T-helper 1 cell treated with Interleukin-12 subunit alpha and Interleukin-12 subunit beta and Interleukin-4 antibody, amounts not matched to agents 30 ng/mL and 1 ng/mL, for 36 hours (primary cell): ENCODE results near the gene FOXJ3. TPM values are rescaled to one million over a fixed set of nuclear protein-coding genes. Genes with fewer than 3 reads are reported as not detected.
"Not testable (repeated sequence)": the region's sequence is repeated elsewhere in the genome, so short reads cannot be mapped to it uniquely, and the experiment has no call there.

Experiments used
- intact Hi-C: fragments of 100-400 bp; cut with micrococcal nuclease; formaldehyde crosslinking; loops from one replicate; pipeline ENCODE4 v1.15.1; 2024
- total RNA-seq: library from RNA; stranded (reverse); gene quantifications from 2 replicates; pipeline ENCODE4 v1.2.3, GENCODE V29; 2022

Gene FOXJ3
- total RNA-seq, 1 donor from 2014 or later = 56.0 TPM

- intact Hi-C loops = no loop called here
Measured at GRCh38 chr1:42260376-42261070, 74.5 kb downstream of the FOXJ3 start.

DNA sequence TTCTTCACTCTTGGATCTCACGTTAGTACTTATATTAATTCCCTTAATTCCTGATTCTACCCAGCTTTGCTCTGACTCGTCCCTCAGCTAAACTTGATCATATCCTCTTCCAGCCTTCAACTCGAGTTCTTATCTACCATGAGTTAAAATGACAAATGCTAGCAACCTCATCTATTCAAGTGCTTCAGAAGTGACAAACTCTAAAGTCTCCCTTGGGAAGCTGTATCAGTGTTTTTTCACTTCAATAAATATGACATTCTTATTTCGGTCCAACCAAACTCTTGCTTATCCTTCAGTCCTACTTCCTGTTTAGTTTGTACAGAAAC is 75.3 kb downstream of the FOXJ3 start:
- intact Hi-C loops = no loop called here

- intact Hi-C loops = no loop called here
Measured at GRCh38 chr1:42259059-42259738, 75.8 kb downstream of the FOXJ3 start.

DNA sequence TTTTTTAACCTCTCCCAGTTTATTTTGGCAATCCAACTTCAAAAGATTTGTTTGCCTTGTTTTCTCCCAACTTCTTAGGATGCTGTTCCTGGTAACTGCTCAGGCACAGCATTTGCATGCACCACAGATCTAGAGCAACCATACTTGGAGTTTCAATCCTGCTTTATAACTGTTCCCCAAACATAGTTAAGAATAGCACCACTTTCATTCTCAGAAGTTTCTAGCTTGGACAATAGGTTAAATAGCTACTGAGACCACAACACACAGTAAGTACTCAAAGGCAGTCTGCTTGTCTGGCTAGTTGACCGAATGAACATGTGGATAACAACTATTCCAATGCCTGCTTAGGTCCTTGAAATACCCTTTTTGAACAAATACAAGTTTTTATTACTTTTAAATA is 76.8 kb downstream of the FOXJ3 start:
- intact Hi-C loops = no loop called here

- intact Hi-C loops = no loop called here
Measured at GRCh38 chr1:42251042-42251441, 84.0 kb downstream of the FOXJ3 start.

GRCh38 chr1:42250164-42250563 is 84.9 kb downstream of the FOXJ3 start:
- intact Hi-C loops = no loop called here

DNA sequence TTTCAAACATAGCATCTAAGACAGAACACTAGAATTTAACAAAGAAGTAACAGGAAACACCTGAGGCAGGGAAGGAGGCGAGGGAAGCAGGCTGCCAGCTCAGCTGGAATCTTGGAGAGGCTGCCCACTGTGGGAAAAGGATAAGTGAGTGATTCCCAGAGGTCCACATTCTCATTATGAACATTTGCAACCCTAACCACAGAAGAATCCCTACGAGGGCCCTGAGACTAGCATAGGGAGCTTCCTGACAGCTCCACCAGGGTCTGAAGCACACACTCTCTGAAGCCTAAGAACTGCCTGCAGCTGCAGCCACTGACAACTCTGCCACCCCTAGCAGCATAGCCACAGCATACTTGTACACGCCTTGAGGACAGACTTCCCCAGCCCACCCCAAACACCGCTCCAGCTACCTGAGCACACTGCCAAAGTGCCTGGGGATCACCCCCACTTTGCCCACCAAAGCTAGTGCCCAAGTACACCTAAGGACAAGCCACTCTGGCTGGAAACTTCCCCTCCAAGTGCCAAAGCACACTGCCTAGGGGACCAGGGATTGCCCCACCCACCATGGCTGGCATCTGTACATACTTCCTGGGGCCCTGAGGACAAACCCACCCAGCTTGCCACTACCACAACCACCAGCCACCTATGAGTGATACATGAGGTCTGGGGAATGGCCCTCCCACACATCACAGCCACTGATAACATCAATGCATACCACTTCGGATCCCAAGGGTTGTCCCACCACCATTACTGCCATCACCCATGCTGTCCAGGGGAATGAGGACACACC is 93.9 kb downstream of the FOXJ3 start:
- intact Hi-C loops = no loop called here

DNA sequence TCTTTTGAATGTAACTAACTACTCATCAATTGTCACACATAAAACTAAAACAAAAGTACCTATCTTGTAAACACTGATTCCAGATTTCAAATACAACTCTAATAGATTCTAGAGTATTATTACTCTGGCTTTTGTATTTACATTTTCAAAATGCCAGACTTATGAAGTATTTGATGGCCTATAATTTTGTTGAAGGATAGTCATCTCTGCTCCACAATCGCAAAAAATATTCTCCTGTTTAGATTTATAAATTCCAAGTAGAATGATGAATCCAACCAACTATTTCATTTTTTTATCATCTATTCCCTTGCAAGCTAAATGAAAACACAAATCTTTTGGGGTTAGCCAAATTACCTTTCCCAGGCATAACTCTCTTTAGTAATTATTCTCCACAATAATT is 95.5 kb downstream of the FOXJ3 start:
- intact Hi-C loops = no loop called here

GRCh38 chr1:42239041-42239440 is 96.0 kb downstream of the FOXJ3 start:
- intact Hi-C loops = no loop called here

- intact Hi-C loops = no loop called here
Measured at GRCh38 chr1:42231253-42231652, 103.8 kb downstream of the FOXJ3 start.

- intact Hi-C loops = no loop called here
Measured at GRCh38 chr1:42228938-42229337, 106.1 kb downstream of the FOXJ3 start.

DNA sequence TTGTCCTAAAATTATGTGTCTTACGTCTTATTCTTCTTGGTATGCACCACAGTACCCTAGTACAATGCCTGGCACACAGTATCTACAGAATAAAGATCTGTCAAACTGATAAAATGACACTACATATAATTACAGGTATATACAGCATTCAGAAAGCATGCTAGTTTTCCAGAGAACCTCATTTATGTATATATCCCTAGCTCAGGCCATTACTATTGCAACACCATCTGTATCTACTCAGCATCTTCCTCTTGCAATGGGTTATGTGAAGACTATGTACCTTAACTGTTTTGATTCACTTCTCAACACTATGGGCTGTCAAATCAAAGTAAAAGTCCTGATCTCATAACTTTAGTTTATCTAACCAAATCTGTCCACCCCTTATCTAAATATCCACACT is 112.0 kb downstream of the FOXJ3 start:
- intact Hi-C loops = no loop called here

GRCh38 chr1:42221952-42222606 is 113.0 kb downstream of the FOXJ3 start:
- intact Hi-C loops = no loop called here

DNA sequence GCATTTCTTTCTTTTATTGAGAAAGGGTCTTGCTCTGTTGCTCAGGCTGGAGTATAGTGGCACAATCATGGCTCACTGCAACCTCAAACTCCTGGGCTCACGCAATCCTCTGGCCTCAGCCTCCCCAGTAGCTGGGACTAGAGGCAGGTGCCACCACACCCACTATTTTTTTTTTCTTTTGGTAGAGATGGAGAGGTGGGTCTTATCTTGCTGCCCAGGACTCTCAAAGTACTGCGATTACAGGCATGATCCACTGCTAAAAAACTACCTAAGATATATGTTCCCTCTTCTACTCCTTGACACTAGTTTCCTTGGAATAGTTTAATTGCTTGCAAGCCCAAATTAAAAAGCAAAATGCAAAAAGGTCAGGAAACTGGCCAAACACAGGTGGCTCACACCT is 113.6 kb downstream of the FOXJ3 start:
- intact Hi-C loops = no loop called here

DNA sequence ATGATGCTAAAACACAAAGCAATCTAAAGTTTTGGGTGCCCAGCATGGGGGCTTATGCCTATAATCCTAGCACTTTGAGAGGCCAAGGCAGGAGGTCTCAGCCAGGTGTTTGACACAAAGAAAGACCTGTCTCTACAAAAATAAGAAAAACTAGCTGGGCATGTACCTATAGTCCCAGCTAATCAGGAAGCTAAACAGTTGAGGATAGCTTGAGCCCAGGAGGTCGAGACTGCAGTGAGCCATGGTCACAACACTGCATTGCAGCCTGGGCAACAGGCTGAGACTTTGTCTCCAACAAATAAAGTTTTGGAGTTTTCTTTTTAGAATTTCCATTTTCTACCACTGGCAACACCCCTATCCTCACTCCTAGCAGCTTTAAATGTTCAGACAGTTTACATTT is 115.4 kb downstream of the FOXJ3 start:
- intact Hi-C loops = no loop called here

DNA sequence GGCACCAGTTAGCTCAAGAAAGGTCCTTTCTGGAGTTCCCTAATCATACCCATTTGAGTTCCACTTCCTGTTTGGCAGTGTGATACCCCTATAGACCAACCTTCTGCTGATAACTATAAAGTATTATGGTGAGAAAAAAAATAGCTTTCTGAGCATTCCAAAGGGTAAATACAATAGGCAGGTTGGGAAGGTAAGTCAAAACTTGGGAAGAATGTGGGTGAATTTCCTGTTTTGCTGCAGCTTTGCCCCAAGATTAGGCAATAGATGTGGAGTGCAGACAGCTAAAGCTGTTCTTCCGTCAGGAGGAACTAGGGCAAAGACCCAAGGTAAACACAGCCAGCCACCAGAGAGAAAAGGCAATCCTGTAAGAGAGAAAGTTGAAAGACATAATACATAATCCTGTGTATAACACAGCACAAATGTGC is 120.6 kb downstream of the FOXJ3 start:
- intact Hi-C loops = no loop called here

GRCh38 chr1:42211224-42211623 is 123.8 kb downstream of the FOXJ3 start:
- intact Hi-C loops = no loop called here

DNA sequence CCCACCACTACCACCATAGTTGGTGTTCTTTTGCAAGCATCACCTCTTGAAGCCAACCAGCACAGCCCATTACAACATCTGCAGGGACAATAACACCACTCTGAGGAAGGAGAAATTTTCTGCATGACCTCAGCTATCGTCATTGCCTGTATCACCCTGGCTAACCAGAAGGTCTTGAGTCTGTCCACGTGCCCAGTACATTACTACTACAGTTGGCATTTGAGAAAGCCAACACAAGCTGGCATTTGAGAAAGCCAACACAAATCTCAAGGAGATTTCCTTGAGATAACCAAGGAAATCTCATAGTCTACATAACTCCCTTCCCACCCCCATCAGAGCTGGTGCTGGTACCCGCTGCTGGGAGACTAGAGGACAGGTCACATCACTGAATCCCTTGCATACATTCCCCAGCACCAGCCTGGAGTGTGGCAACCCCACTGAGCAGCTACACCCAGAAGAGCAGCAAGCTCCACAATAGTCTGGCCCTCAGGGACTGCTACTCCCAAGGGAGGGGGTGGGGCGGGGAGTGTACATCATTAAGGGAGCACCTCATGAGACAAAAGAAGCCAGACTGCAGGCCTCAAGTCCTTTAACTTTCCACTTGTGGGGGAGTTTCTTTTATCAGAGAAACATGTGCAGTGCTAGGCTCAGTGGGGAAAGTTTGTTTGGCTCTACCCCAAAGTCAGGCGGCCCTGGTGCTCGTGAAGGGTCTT is 124.5 kb downstream of the FOXJ3 start:
- intact Hi-C loops = no loop called here

GRCh38 chr1:42209526-42210251 is 125.3 kb downstream of the FOXJ3 start:
- intact Hi-C loops = no loop called here

GRCh38 chr1:42206930-42207329 is 128.1 kb downstream of the FOXJ3 start:
- intact Hi-C loops = not testable (repeated sequence)

GRCh38 chr1:42206164-42206563 is 128.9 kb downstream of the FOXJ3 start:
- intact Hi-C loops = no loop called here
